Adrenal gland (tissue), 5 donors: ENCODE data around the gene MAEA.

Experiments used
- CTCF ChIP-seq, 6 experiments: fragments of 450-650 bp in 4 of 6; fragments of 200-600 bp in 2 of 6; sonication (generic) in 1 of 6; IDR thresholded peaks; 1 replicate in 5 of 6; 2 replicates in 1 of 6; pipeline versions ENCODE4 v1.5.1 to v1.8.0; 2016 to 2021; ENCODE audit warnings: antibody characterized with exemption in 6 of 6, mild to moderate bottlenecking in 2 of 6, moderate library complexity in 1 of 6
- POLR2A ChIP-seq, 2 donors: fragments of 450-650 bp; IDR thresholded peaks; one replicate each; pipeline ENCODE4 v1.6.1; 2017; ENCODE audit warnings: antibody characterized with exemption in 2 of 2, mild to moderate bottlenecking in 2 of 2, moderate library complexity in 1 of 2
- donor health status: DM: no; HTN: no; CAD: no.

- TF ChIP-seq CTCF (IDR thresholded peaks at IDR 0.05) (no peak), POLR2A (IDR thresholded peaks at IDR 0.05) (no peak)
These were observed 43.6 kb downstream of the MAEA start for GRCh38 chr4:1333256-1333655.
